SU-DHL-6 (cell line): Measurements from ENCODE around the gene PLEKHA7.

Experiments used
- H2AFZ ChIP-seq: fragments of 200-600 bp; sonication (generic); 2 replicates; pipeline ENCODE4 v1.6.1; 2014; ENCODE audit warnings: low read depth, mild to moderate bottlenecking, moderate library complexity, mixed read lengths, antibody characterized with exemption, low read length; ENCODE audit not compliant: severe bottlenecking
- H3F3A ChIP-seq: fragments of 200-600 bp; shearing (Covaris generic); 2 replicates; pipeline ENCODE4 v1.6.0; 2016; ENCODE audit warnings: antibody characterized with exemption, mild to moderate bottlenecking; ENCODE audit not compliant: insufficient read depth
- H3K27ac ChIP-seq: fragments of 200-600 bp; sonication (generic); 2 replicates; pipeline ENCODE4 v1.5.1; 2016; ENCODE audit warnings: low read depth, mild to moderate bottlenecking, low read length, moderate library complexity, mixed read lengths
- H3K27me3 ChIP-seq: fragments of 200-600 bp; sonication (generic), shearing (Covaris generic); 2 replicates; pipeline ENCODE4 v1.6.0; 2014; ENCODE audit warnings: mild to moderate bottlenecking, low read length
- H3K36me3 ChIP-seq: fragments of 200-600 bp; sonication (generic); 2 replicates; pipeline ENCODE4 v1.6.1; 2014; ENCODE audit warnings: mild to moderate bottlenecking, low read length, mixed read lengths
- H3K4me2 ChIP-seq: fragments of 300-600, 200-600 bp; shearing (Covaris generic), sonication (generic); 2 replicates; pipeline ENCODE4 v1.6.0; 2014; ENCODE audit warnings: low read length, low read depth, mild to moderate bottlenecking; ENCODE audit not compliant: poor library complexity, severe bottlenecking
- H3K4me3 ChIP-seq: fragments of 200-600 bp; sonication (generic); 2 replicates; pipeline ENCODE4 v1.5.1; 2014; ENCODE audit warnings: antibody characterized with exemption, low read length, mild to moderate bottlenecking, mixed read lengths; ENCODE audit not compliant: insufficient read depth, poor library complexity, severe bottlenecking
- H3K79me2 ChIP-seq: fragments of 200-600 bp; sonication (generic); 2 replicates; pipeline ENCODE4 v1.6.1; 2014; ENCODE audit warnings: mild to moderate bottlenecking, low read length, moderate library complexity; ENCODE audit not compliant: insufficient read depth
- H3K9ac ChIP-seq: fragments of 200-600 bp; sonication (generic); 2 replicates; pipeline ENCODE4 v1.7.0; 2014; ENCODE audit warnings: mild to moderate bottlenecking, low read length
- H3K9me2 ChIP-seq: fragments of 200-600 bp; sonication (generic); replicated peaks from 2 replicates; pipeline ENCODE4 v1.6.1; 2014; ENCODE audit warnings: low read length; ENCODE audit not compliant: insufficient read depth
- H3K9me3 ChIP-seq: fragments of 200-600 bp; sonication (generic); 2 replicates; pipeline ENCODE4 v1.6.1; 2014; ENCODE audit warnings: low read length, mixed read lengths; ENCODE audit not compliant: insufficient read depth
- H4K20me1 ChIP-seq: fragments of 200-600 bp; sonication (generic); 2 replicates; pipeline ENCODE4 v1.6.1; 2014; ENCODE audit warnings: low read depth, mild to moderate bottlenecking, antibody characterized with exemption, low read length, moderate library complexity, mixed read lengths
- CTCF ChIP-seq: fragments of 200-600 bp; sonication (generic); IDR thresholded peaks from one replicate; pipeline ENCODE4 v1.5.1; 2017; ENCODE audit warnings: antibody characterized with exemption, mild to moderate bottlenecking, low read length, moderate library complexity; ENCODE audit not compliant: insufficient read depth, poor library complexity, severe bottlenecking
- EZH2phosphoT487 ChIP-seq: fragments of 200-600 bp; sonication (generic), shearing (Covaris generic); conservative IDR thresholded peaks from 2 replicates; pipeline ENCODE4 v1.6.1; 2018; ENCODE audit warnings: mild to moderate bottlenecking, antibody characterized with exemption, low read length, moderate library complexity, mixed read lengths

PLEKHA7 gene

GRCh38 chr11:16999116-16999515 lies 15.1 kb downstream of the PLEKHA7 start:
- H3K9ac ChIP-seq, result no peak overlapping the region
- H3K9me2 ChIP-seq, result no peaks in the 10 kb centered on the region
- no peak overlapping the region for H2AFZ ChIP-seq
- H3F3A ChIP-seq, result no peaks in the 10 kb centered on the region
- H3K27me3 ChIP-seq, result no peaks in the 10 kb centered on the region
- no peaks in the 10 kb centered on the region for H3K9me3 ChIP-seq
- H4K20me1 ChIP-seq, result no peaks in the 10 kb centered on the region
- H3K36me3 ChIP-seq, result no peaks in the 10 kb centered on the region
- no peaks in the 10 kb centered on the region for H3K79me2 ChIP-seq
- H3K27ac ChIP-seq, result no peak overlapping the region
- no peak overlapping the region for H3K4me2 ChIP-seq
- no peak overlapping the region for H3K4me3 ChIP-seq
- TF ChIP-seq CTCF (no peak), EZH2phosphoT487 (no peak)

GRCh38 chr11:16997624-16998023 lies 16.6 kb downstream of the PLEKHA7 start:
- Histone ChIP-seq H3K9me3 (no peaks in the 10 kb centered on the region), H3K9ac (no peak overlapping the region), H3K36me3 (no peaks in the 10 kb centered on the region), H3K4me3 (no peak overlapping the region), H3K79me2 (no peaks in the 10 kb centered on the region), H3K27me3 (no peaks in the 10 kb centered on the region), H3F3A (no peaks in the 10 kb centered on the region), H2AFZ (no peak overlapping the region), H3K4me2 (no peak overlapping the region), H3K27ac (no peak overlapping the region), H3K9me2 (no peaks in the 10 kb centered on the region), H4K20me1 (no peaks in the 10 kb centered on the region)
- TF ChIP-seq EZH2phosphoT487 (no peak), CTCF (no peak)

GRCh38 chr11:16993495-16993894 lies 20.7 kb downstream of the PLEKHA7 start:
- no peak overlapping the region for H3K27ac ChIP-seq
- no peaks in the 10 kb centered on the region for H3K27me3 ChIP-seq
- H3K9me2 ChIP-seq, result no peaks in the 10 kb centered on the region
- no peaks in the 10 kb centered on the region for H3F3A ChIP-seq
- no peaks in the 10 kb centered on the region for H4K20me1 ChIP-seq
- no peak overlapping the region for H2AFZ ChIP-seq
- H3K9ac ChIP-seq, result no peak overlapping the region
- H3K79me2 ChIP-seq, result no peaks in the 10 kb centered on the region
- TF ChIP-seq EZH2phosphoT487, result no peak
- TF ChIP-seq CTCF, result no peak
- H3K36me3 ChIP-seq, result no peaks in the 10 kb centered on the region
- no peaks in the 10 kb centered on the region for H3K9me3 ChIP-seq
- H3K4me3 ChIP-seq, result no peak overlapping the region
- H3K4me2 ChIP-seq, result no peak overlapping the region

- H3K27me3 ChIP-seq, result no peaks in the 10 kb centered on the region
- H3K9me3 ChIP-seq, result no peaks in the 10 kb centered on the region
- H2AFZ ChIP-seq, result no peak overlapping the region
- no peak overlapping the region for H3K9ac ChIP-seq
- H3K27ac ChIP-seq, result no peak overlapping the region
- no peak overlapping the region for H3K4me2 ChIP-seq
- no peaks in the 10 kb centered on the region for H3K36me3 ChIP-seq
- no peaks in the 10 kb centered on the region for H3F3A ChIP-seq
- no peaks in the 10 kb centered on the region for H3K9me2 ChIP-seq
- H4K20me1 ChIP-seq, result no peaks in the 10 kb centered on the region
- no peaks in the 10 kb centered on the region for H3K79me2 ChIP-seq
- no peak overlapping the region for H3K4me3 ChIP-seq
- TF ChIP-seq EZH2phosphoT487, result no peak
- no peak for TF ChIP-seq CTCF
Measured at GRCh38 chr11:16992846-16993245, 21.4 kb downstream of the PLEKHA7 start.
